ENCODE results near the gene RPL10. TPM values are rescaled to one million over a fixed set of nuclear protein-coding genes. Genes with fewer than 3 reads are reported as not detected.

The RPL10 gene
- total RNA-seq, 1 experiment from 2014 or later: 2,466 TPM

DNA sequence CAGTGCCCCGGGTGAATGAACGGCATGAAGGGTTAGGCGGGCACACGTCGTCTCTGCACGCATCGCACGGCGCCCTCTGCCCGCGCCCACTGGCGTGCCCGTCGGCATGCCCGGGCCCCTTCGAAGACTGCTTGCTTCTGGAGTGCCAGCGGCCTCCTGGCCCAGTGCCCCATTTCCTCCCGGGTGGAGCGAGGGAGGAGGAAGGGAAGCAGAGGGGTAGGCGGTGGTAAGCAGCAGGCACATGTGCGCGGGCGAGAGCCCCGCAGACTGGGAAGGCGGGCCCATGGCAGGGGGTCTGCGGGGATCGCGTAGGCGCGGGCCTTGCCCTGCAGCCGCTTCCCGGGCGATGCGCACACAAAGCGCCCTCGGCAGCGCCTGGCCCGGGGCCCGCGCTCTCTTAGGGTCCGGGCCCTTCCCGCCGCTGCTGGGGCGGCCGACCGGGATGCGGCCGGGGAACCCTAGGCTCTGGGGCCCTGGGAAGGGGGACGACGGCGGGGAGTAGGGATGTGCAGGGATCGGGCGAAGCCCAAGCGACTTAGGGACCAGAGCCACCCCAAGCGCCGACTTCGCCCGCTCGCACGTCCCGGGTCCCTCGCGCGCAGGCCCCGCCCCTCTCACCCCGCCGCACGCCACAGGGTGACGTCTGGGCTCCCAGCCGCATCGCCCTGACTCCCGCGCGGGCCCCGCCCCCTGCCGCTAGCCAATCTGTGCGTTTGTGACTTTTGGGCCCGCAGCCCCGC is 19.9 kb upstream of the RPL10 start:
- in situ Hi-C loops (cut with HindIII; ENCODE audit: low pct_unique_long_range_greater_than_20kb, low sequenced_read_pairs) (no loop called here), intact Hi-C loops (cut with micrococcal nuclease; ENCODE audit: unreplicated experiment) (no loop called here)
- BruUV-seq (replicated peaks): no TSS peak
- ChIA-PET POLR2A (no interaction called here), CTCF (interaction anchor here (0.6 to 0.7 kb wide), 2 partner anchors 142 to 155 kb away, joined by 3 to 5 read pairs; no protein-coding TSS in a partner anchor)
- peak overlapping the region; percentile 53 to 55 for H3K4me3 ChIP-seq (ENCODE audit: low read depth in 2 of 2, low read length in 2 of 2)
- peak overlapping the region; percentile 89 for H3K27ac ChIP-seq (ENCODE audit: low read length)
- H3K9me3 ChIP-seq (ENCODE audit: control insufficient read depth, insufficient read depth, low read depth, low read length): no peaks in the 10 kb centered on the region
- DNase-seq (ENCODE audit: low read depth, low spot score) (no peak), ATAC-seq (peak; percentile 1)
- peaks cover 4% of the 10 kb centered on the region for H3K36me3 ChIP-seq (ENCODE audit: control insufficient read depth, insufficient read depth, low read length)
- peaks cover 43% of the 10 kb centered on the region for H3K4me1 ChIP-seq (ENCODE audit: control insufficient read depth, insufficient read depth, low read length)
- H3K27me3 ChIP-seq (ENCODE audit: control insufficient read depth, insufficient read depth, low read length): no peaks in the 10 kb centered on the region
- TF ChIP-seq SIN3A (IDR thresholded peaks at IDR 0.05; ENCODE audit: borderline replicate concordance, insufficient read depth, low read depth, low read length) (0 out of 2 replicates have a peak, but pooled peaks have one; percentile 24), TCF7L2 (IDR thresholded peaks at IDR 0.05; ENCODE audit: low read depth, low read length) (no peak), POLR2AphosphoS5 (IDR thresholded peaks at IDR 0.05; ENCODE audit: low read depth, low read length) (peak; percentile 63; the same call in 1 of the 2 replicates), REST (IDR thresholded peaks at IDR 0.05; ENCODE audit: insufficient read depth in 1 of 2, low read depth in 2 of 2, low read length in 1 of 2) (no peak)
- TF ChIP-seq, protein P1, sequence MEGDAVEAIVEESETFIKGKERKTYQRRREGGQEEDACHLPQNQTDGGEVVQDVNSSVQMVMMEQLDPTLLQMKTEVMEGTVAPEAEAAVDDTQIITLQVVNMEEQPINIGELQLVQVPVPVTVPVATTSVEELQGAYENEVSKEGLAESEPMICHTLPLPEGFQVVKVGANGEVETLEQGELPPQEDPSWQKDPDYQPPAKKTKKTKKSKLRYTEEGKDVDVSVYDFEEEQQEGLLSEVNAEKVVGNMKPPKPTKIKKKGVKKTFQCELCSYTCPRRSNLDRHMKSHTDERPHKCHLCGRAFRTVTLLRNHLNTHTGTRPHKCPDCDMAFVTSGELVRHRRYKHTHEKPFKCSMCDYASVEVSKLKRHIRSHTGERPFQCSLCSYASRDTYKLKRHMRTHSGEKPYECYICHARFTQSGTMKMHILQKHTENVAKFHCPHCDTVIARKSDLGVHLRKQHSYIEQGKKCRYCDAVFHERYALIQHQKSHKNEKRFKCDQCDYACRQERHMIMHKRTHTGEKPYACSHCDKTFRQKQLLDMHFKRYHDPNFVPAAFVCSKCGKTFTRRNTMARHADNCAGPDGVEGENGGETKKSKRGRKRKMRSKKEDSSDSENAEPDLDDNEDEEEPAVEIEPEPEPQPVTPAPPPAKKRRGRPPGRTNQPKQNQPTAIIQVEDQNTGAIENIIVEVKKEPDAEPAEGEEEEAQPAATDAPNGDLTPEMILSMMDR (IDR thresholded peaks at IDR 0.05): no peak

DNA sequence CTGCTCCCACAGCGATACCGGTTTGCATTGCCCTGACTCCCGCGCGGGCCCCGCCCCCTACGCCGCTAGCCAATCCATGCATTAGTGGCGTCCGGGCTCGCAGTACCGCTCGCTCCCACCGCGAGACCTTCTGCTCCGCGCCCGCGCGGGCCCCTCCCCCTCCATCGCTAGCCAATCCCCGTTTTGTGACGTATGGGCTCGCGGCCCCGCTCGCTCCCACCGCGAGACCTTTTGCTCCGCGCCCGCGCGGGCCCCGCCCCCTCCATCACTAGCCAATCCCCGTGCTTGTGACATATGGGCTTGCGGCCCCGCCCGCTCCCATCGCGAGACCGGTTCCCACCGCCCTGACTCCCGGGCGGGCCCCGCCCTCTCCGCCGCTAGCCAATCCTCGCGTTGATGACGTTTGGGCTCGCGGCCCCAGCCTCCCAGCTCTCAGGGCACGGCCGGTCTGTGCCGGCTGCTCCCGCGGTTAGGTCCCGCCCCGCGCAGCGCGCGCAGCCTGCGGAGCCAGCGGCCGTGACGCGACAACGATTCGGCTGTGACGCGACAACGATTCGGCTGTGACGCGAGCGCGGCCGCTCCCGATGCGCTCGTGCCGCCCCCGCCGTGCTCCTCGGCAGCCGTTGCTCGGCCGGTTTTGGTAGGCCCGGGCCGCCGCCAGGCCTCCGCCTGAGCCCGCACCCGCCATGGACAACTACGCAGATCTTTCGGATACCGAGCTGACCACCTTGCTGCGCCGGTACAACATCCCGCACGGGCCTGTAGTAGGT is 19.2 kb upstream of the RPL10 start, which contains the start of gene EMD:
TSS of gene EMD (plus strand) at position 497 of the 770 bp plus-strand sequence. CDS start at position 687, 190 bp downstream.
- ATAC-seq (peak; percentile 87), DNase-seq (ENCODE audit: low read depth, low spot score) (peak; percentile 95)
- ChIA-PET POLR2A (interaction anchor here (1.0 kb wide), 1 partner anchor 8 kb away, joined by 4 read pairs; no protein-coding TSS in a partner anchor), CTCF (no interaction called here)
- Histone ChIP-seq H3K4me1 (ENCODE audit: control insufficient read depth, insufficient read depth, low read length) (peaks cover 40% of the 10 kb centered on the region), H3K36me3 (ENCODE audit: control insufficient read depth, insufficient read depth, low read length) (peaks cover 4% of the 10 kb centered on the region), H3K4me3 (ENCODE audit: low read depth in 2 of 2, low read length in 2 of 2) (peak within 1 kb of the TSS; percentile 91 to 94), H3K27ac (ENCODE audit: low read length) (peak within 1 kb of the TSS; percentile 94), H3K9me3 (ENCODE audit: control insufficient read depth, insufficient read depth, low read depth, low read length) (no peaks in the 10 kb centered on the region), H3K27me3 (ENCODE audit: control insufficient read depth, insufficient read depth, low read length) (no peaks in the 10 kb centered on the region)
- BruUV-seq (replicated peaks): no TSS peak
- in situ Hi-C loops (cut with HindIII; ENCODE audit: low pct_unique_long_range_greater_than_20kb, low sequenced_read_pairs): no loop called here
- TF ChIP-seq POLR2AphosphoS5 (IDR thresholded peaks at IDR 0.05; ENCODE audit: low read depth, low read length) (no peak; the same call in none of the 2 replicates), SIN3A (IDR thresholded peaks at IDR 0.05; ENCODE audit: borderline replicate concordance, insufficient read depth, low read depth, low read length) (peak; percentile 93; the same call in 1 of the 2 replicates)
- intact Hi-C loops (cut with micrococcal nuclease; ENCODE audit: unreplicated experiment): no loop called here
